ENCODE data around the gene ATP5PD. TPM values are rescaled to one million over a fixed set of nuclear protein-coding genes. Genes with fewer than 3 reads are reported as not detected.
"Not testable (repeated sequence)": the region's sequence is repeated elsewhere in the genome, so short reads cannot be mapped to it uniquely, and the experiment has no call there.

Gene ATP5PD
- polyA plus RNA-seq, 4 donors: 281 to 356 (median 320) TPM

DNA sequence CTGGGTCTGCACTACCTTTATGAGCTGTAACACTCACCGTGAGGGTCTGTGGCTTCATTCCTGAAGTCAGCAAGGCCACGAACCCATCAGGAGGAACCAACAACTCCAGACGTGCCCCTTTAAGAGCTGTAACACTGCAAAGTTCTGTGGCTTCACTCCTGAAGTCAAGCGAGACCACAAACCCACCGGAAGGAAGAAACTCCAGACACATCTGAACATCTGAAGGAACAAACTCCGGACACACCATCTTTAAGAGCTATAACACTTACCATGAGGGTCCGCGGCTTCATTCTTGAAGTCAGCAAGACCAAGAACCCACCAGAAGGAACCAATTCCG is 21.4 kb downstream of the ATP5PD start:
- not testable (repeated sequence) for DNase-seq (ENCODE audit: low read depth in 4 of 4, low spot score in 2 of 4)

DNA sequence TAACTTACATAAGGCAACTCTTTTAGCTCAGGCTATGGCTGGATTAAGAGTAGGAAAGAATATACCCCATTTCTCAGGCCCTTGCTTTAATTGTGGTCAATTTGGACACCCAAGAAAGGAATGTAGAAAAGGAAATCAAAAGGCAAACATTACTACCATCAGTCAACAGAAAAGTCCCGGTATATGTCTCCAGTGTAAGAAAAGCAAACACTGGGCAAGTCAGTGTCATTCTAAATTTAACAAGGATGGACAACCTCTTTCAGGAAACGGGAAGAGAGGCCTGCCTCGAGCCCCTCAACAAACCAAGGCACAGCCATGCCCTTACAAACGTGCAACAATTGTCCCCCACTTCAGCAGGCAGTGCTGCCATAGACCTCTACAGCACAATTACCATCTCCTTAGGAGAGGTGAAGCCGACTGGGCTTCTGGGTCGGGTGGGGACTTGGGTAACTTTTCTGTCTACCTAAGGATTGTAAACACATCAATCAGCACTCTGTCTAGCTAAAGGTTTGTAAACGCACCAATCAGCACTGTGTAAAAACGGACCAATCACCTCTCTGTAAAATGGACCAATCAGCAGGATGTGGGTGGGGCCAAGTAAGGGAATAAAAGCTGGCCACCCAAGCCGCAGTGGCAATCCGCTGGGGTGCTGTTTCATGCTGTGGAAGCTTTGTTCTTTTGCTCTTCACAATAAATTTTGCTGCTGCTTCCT is 21.9 kb downstream of the ATP5PD start:
- no peak for DNase-seq (ENCODE audit: low read depth in 4 of 4, low spot score in 2 of 4)

DNA sequence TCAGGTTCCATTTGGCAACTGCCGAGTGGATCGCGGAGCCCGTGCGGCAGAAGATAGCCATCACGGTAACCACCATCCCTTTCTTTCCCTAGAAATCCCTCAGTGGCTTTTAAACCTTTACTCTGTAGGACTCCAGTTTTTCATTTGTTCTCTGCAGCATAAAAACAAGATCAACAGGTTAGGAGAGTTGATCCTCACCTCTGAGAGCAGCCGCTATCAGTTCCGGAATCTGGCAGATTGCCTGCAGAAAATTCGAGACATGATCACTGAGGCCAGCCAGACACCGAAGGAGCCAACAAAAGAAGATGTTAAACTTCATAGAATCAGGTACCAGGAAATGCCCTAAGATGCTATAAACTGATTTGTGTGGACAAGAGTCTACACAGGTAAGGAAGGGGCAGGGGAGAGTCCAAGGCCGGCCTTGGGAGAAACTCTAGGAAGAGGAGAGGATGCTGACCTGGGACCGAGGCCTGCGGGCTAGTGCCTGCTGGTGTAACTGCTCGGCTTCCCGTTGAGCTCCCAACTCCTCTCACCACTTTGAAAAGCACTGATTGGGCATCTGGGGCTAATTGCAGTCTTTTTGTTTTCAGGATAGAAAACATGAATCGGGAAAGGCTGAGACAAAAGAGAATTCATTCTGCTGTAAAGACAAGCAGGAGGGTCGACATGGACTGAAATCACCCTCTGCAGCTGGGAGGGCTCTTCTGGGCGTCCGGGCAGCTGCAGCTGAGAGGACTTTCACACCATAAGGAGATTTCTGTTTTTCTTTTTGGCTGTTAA is 26.2 kb downstream of the ATP5PD start:
- DNase-seq (ENCODE audit: low read depth in 4 of 4, low spot score in 2 of 4): no peak

DNA sequence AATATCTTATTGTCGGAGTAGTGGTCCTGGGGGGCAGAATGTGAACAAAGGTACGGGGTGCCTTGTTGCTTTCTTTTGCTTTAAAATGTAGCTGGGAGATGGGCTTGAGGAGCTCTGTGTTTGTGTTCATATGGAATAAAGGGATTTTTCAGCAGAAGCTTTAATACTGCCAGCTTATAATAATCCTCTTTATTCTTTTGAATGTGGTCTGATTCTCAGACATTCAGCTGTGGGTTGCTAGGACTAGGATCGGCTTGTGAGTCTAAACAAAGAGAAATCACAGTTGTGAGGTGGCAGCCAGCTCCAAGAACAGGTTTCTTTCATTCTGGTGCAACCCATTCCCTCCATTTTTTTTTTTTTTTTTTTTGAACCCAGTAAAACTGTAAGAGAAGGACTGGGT is 27.1 kb downstream of the ATP5PD start:
- no peak for DNase-seq (ENCODE audit: low read depth in 4 of 4, low spot score in 2 of 4)

DNA sequence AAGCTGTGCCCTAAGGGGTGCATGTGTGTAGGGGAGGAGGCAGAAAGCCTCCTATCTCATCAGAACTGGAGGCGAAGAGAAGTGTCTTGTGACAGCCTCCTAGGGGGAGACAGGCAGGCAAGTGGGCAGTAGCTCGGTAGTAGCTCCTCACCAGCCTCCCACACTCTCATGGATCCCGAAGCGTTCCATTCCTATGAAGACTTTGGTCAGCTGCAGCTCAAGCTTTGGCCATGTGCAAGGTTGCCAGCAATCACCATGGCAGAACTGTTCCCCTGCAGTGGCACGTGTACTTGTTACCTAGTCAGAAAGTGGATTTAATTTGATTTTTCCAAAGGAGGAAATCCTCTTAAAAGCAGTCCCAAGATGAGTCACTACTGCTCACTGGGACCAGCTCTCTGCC is 27.6 kb downstream of the ATP5PD start:
- no peak for DNase-seq (ENCODE audit: low read depth in 4 of 4, low spot score in 2 of 4)

DNA sequence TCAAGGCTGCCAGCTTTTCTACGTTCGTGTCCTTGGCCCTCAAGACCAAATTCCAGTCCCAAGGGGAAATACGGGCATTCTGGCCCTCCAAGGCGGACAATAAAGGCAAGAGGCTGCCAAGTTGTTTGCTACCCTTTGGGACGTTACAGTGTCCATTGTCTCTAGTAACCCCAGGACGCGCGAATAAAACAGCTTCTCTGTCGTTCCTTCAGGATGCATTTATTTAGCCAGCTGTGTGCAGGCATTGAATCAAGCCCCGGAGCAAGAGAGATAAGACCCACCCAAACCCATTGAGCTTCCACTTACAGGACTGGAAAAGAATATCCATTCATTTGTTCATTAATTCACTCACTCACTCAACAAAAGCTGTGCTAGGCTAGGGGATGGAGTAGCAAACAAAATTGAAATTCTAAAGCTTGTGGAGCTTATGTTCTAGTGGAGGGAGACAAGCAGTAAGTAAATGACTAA is 33.6 kb downstream of the ATP5PD start:
- no peak for DNase-seq (ENCODE audit: low read depth in 4 of 4, low spot score in 2 of 4)

DNA sequence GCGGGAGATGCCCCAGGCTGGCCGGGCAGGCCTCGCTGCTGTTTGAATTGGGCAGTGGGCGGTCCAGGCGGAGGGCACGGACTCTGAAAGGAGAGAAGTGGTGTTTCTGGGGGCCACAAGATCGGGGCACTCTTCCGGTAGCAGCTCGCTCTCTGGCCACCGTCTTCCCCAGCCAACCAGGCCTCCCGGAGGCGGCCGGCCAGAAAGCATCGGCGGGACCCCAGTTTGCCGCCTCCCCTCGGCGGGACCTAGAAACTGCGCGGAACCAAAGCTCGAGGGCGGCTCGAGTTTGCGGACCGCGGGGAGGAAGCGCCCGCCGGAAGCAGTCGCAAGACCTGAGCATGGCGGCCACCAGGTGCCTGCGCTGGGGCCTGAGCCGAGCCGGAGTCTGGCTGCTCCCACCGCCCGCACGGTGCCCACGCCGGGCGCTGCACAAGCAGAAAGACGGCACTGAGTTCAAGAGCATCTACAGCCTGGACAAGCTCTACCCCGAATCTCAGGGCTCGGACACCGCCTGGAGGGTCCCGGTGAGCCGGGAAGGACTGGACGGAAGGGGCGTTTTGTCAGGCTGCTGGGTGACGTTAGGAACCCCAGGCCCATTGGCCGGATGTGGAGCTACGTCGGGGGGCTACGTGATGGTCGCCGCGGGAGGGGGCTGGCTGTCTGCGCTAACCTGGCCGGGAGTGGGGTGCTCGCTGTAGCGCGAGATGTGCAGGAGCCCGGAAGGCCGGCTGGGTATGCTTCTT is 34.2 kb downstream of the ATP5PD start, which contains the start of gene MRPL58:
Gene MRPL58, plus strand, starts transcription at position 325 of the 746 bp plus-strand sequence. Its CDS starts 17 bp downstream, at position 342.
- peak in 1 of 4 donors; percentile 87 for DNase-seq (ENCODE audit: low read depth in 4 of 4, low spot score in 2 of 4)

DNA sequence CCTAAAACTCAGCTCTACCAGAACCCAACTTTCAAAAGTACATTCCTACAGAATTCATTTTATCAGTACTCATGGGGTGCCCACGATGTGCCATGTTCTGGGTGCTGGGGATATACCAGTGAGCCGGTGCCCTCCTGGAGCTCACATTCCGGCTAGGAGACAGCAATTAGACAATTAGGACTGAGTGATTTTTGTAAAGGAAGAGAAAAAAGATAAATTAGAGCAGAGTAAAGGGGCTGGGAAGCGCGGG is 34.7 kb downstream of the ATP5PD start:
- DNase-seq (ENCODE audit: low read depth in 4 of 4, low spot score in 2 of 4): no peak

DNA sequence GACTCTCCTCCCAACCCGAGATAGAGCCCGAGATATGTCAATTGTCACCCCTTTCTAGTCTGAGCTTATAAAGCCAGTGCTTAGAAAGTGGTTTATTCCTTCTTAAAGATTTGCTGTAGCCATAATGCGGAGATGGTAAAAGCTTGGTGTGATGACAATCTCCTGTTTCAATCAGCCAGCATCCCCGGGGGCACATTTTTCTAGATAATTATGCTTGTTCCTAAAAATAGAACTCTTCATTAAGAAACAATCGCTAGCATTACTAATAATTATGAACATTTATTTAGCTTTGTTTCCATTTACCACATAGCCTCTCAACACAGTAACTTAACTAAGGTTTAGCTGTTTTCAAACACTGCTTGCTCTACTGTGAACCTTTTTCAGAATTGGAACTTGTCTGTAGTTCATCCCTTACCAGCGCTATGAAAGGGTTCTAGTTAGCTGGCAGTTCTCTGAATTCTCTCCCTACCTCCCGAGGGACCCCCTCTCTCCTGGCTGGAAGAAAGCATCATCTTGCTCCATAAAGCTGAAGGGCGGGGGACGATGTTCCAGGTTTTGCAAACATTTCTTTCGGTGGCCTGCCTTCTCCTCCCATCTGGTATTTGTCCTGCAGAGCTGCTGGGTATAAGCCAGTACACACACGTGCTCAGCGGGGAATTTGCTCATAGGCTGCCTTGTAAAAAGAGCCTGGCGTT is 35.2 kb downstream of the ATP5PD start:
- DNase-seq (ENCODE audit: low read depth in 4 of 4, low spot score in 2 of 4): no peak

DNA sequence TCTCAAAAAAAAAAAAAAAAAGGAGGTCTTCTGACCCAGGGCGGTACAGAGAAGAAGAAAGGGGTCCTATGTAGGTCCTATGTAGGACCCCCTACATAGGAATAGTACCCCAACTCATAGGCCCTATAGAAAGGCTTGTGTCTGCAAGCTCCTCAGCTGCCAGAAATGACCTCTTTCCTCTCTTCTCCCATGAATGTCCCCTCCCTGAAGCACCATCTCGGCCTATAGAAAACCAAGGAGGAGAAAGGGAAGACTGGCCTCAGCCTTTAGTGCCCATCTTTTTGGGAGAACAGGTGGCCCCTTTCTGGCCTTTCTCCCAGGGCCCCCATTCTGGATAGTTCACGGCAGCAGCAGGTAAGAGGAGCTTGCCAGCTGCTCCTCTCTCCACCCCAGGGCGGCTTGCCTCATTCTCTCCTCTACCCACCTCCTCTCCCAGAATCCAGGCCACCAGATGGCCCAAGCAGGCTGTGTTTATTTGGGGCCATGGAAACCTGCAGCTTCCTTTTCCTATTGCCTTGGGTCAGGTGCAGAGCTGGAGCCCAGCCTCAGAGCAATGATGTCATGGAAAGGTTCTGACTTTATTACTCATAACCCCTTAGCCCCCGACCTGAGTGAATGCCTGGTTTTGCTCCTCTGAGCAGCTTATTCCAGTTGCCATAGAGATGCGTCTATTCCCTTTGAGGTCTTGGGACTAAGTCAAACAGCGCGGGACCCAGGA is 35.9 kb downstream of the ATP5PD start:
- no peak for DNase-seq (ENCODE audit: low read depth in 4 of 4, low spot score in 2 of 4)

DNA sequence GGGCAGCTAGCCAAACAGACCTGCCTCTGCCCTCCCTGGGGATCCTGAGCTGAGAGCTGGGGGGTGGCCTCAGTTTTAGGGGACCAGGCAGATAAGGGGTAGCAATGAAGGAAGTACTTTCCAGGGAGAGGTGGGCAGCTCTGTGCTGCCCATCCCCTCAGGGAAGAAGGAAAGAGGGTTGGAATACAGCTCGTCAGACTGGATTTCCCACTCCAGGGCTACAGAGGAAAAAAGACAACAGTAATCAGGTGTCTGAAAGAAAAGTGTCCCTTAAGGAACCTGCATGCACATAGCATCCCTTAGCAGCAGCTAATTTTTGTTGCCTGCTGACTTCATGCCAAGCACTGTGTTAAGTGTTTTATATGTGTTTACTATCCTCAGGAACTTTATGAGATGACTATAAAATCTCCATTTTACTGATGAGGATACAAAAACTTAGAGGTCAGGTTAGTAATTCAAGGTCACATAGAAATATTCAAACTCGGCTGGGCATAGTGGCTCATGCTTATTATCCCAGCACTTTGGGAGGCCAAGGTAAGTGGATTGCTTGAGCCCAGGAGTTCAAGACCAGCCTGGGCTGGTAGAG is 37.5 kb downstream of the ATP5PD start:
- no peak for DNase-seq (ENCODE audit: low read depth in 4 of 4, low spot score in 2 of 4)

DNA sequence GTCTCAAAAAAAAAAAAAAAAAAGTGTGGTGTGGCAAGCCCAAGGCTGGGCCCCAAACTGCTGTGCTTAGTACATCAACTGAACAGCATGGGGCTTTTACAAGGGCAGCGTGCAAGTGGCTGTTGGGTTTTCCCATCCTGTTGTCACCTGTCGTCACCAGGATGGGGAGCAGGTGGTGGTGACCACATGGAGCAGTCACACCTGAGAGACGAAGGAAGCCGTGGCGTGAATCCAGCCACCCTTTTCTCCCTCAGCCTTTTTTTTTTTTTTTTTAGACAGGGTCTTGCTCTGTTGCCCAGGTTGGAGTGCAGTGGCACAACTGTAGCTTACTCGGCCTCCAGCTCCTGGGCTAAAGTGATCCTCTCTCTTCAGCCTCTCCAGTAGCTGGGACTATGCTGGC is 38.4 kb downstream of the ATP5PD start:
- DNase-seq (ENCODE audit: low read depth in 4 of 4, low spot score in 2 of 4): no peak

DNA sequence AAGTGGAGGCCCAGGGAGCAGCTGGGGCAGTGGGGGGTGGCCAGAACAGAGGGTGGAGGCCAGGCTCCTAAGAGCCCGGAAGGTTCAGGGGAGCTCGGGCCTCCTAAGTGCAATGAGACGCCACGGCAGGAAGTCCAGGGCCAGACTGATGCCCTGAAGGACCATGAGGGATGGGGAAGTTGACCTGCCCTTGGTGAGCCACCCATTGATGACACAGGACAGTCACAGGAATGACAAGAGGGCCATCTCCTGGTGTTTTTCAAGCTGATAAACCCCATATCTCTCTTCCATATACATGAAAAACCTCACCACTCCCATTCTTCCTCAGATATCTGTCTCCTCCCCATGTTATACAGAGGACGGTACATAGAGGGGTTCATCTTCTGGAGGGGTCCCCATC is 40.1 kb downstream of the ATP5PD start:
- DNase-seq (ENCODE audit: low read depth in 4 of 4, low spot score in 2 of 4): no peak

DNA sequence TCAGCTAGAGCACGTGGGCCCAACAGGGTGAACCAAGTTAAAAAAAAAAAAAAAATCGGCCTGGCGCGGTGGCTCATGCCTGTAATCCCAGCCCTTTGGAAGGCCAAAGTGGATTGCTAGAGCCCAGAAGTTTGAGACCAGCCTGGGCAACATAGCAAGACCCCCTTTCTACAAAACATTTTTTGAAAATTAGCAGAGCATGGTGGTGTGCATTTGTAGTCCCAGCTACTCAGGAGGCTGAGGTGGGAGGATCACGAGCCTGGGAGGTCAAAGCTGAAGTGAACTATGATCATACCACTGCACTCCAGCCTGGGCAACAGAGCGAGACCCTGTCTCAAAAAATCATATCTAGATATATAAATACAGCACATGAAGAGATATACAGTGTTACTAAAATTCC is 40.7 kb downstream of the ATP5PD start:
- DNase-seq (ENCODE audit: low read depth in 4 of 4, low spot score in 2 of 4): not testable (repeated sequence)

DNA sequence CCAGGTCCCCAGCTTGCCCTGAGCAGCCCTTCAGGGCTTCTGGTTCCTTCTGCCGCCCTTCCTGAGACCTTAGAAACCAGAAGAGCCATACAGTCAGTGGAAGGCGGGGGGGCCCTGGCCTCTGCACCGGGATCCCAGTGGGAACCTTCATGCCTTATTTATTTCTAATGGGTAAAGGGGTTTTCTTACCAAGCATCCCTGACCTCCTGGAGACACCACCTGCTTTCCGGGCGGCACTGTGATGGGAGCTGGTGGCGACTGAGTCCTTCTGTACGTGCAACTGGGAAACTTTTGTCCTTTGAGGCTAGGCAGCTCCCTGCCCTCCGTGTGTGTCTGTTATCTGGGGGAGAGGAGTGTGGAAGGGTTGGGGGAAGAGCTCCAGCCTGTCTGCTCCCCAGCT is 41.5 kb downstream of the ATP5PD start:
- no peak for DNase-seq (ENCODE audit: low read depth in 4 of 4, low spot score in 2 of 4)

DNA sequence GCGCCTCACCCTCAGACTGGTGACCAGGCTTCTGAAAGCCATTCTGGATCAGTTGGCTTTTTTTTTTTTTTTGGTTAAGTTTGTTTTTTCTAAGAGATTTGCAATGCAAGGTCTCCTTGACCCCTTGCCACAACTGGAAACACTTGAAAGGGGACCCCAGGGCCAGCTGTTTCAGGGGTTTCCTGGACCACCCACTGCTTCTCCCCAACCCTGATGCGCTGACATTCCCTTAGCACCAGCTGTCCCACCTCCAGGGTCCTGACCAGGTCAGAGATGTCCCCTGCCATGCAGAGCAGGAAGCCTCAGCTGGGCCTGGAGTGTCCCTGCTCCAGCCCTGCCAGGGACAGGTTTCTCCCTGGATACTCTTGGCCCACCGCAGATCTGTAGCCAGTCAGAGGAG is 42.4 kb downstream of the ATP5PD start:
- DNase-seq (ENCODE audit: low read depth in 4 of 4, low spot score in 2 of 4): no peak

DNA sequence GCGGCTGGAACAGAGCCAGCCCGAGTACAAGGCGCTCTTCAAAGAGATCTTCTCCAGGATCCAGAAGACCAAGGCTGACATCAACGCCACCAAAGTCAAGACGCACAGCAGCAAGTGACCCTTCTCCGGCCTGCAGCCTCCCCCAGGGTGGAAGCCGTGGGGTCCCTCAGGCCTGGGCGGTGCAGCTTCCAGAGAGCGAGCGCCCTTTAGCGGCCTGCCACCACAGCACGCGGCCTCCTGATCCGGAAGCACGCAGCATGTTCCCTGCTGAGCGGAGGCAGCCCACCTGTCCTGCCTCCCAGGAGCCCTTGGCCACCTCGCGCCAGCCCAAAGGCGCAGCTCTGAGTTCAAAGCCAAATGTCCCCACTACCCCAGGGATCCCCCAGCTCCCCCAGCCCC is 42.8 kb downstream of the ATP5PD start:
- DNase-seq (ENCODE audit: low read depth in 4 of 4, low spot score in 2 of 4): no peak

DNA sequence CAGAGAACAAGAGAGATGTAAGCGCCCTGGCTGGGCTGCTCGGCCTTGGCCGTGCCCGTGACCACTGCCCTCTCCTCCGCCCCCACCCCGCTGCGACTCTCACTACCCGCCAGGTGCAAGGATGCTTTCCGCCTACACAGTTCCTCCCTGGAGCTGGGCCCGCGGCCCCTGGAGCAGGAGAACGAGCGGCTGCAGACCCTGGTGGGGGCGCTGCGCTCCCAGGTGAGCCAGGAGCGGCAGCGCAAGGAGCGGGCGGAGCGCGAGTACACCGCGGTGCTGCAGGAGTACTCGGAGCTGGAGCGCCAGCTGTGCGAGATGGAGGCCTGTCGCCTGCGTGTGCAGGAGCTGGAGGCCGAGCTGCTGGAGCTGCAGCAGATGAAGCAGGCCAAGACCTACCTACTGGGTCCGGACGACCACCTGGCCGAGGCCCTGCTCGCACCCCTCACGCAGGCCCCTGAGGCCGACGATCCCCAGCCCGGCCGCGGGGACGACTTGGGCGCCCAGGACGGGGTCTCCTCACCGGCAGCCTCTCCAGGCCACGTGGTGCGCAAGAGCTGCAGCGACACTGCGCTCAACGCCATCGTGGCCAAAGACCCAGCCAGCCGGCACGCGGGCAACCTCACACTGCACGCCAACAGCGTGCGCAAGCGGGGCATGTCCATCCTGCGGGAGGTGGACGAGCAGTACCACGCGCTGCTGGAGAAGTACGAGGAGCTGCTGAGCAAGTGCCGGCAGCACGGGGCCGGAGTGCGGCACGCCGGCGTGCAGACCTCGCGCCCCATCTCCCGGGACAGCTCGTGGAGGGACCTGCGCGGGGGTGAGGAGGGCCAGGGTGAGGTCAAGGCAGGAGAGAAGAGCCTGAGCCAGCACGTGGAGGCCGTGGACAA is 43.5 kb downstream of the ATP5PD start:
- no peak for DNase-seq (ENCODE audit: low read depth in 4 of 4, low spot score in 2 of 4)
